ENCODE data around the gene PAXX.

PAXX gene, protein sequence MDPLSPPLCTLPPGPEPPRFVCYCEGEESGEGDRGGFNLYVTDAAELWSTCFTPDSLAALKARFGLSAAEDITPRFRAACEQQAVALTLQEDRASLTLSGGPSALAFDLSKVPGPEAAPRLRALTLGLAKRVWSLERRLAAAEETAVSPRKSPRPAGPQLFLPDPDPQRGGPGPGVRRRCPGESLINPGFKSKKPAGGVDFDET

GRCh38 chr9:136991993-136992818, at the start of gene PAXX:
Gene PAXX, plus strand, starts transcription at chr9:136992422. Its CDS starts 22 bp downstream, at chr9:136992444.
- peak; percentile 88 for DNase-seq (ENCODE audit: low read depth)
- peak within 1 kb of the TSS; percentile 69 for H3K4me3 ChIP-seq (replicated peaks; ENCODE audit: low read depth, low read length)
- no peak for TF ChIP-seq CTCF (IDR thresholded peaks at IDR 0.05; ENCODE audit: low read length, missing control alignments)

DNA sequence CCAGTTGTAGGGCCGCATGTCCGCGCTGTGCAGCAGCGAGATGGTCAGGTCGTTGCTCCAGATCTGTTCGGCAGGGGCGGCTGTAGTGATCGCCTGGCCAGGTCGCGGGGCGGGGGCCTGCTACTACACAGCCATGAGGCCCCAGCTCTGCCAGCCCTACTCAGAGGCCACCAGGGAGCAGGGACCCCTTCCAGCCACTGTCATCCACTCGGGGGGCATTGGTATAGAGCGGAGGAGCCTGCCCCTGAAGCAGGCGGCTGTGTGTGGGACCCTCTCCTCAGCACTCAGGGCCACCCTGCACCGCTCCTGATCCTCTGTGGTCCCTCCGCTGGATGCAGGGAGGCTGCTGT, 49.4 kb upstream of the PAXX start:
- TF ChIP-seq CTCF (IDR thresholded peaks at IDR 0.05; ENCODE audit: low read length, missing control alignments) = no peak
- H3K4me3 ChIP-seq (replicated peaks; ENCODE audit: low read depth, low read length) = peak overlapping the region; percentile 75
- DNase-seq (ENCODE audit: low read depth) = no peak

GRCh38 chr9:136943291-136944211, 48.7 kb upstream of the PAXX start:
- H3K4me3 ChIP-seq (replicated peaks; ENCODE audit: low read depth, low read length) = peak overlapping the region; percentile 75
- peak; percentile 22 for DNase-seq (ENCODE audit: low read depth)
- no peak for TF ChIP-seq CTCF (IDR thresholded peaks at IDR 0.05; ENCODE audit: low read length, missing control alignments)

DNA sequence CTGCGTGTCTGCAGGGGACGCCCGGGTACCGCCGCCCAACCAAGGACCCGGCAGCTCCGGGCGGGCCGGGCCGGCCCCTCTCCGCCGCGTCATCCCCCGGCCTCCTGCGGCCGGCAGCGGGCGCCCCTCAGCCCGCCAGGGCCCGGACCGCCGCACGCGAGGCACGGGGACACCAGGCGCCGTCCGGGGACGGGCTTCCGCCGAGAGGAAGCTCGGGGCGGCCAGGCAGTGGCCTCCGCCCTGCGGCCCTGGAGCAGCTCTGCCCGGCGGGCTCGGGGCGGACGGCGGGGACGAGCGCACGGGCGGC, 48.1 kb upstream of the PAXX start:
- DNase-seq (ENCODE audit: low read depth) = peak; percentile 60
- no peak for TF ChIP-seq CTCF (IDR thresholded peaks at IDR 0.05; ENCODE audit: low read length, missing control alignments)
- peak overlapping the region; percentile 75 for H3K4me3 ChIP-seq (replicated peaks; ENCODE audit: low read depth, low read length)

DNA sequence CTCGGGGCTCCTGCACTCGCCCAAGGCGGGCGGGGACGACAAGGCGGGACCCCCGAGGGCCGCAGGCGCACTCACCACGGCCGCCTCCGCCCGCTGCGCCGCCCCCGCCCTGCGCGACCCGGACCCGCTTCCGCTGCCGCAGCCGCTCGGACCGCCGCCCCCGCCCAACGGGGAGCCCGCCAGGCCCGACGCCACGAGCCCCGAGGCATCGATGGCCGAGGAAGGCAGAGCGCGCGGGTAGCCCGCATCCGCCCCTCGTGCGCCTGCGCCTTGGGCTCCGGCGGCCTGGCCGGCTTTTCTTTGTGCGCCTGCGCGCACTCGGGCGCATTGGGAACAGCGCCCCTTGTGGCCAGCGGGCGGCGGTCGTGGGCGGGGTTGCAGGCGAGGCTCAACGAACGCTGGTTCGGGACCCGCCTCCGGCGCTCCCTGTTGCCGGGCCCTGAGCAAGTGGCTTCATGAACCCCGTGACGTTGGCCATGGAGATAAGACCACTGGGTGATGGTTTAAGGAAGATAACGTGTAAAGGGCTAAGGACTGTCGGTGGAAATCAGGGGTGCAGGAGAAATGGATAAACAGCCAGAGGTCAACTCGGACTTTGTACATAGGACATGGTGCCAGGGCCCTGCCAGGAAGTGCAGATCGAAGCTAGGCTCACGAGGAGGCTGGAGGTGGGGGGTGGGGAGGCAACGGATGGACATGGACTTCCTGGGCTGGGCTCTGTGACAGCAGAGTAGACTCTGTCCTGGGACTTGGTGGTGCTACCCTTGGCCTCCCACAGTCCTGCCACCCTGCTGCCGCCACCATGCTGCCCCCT, 47.5 kb upstream of the PAXX start, which contains the start of the genes C8G and FBXW5:
Gene C8G, plus strand, starts transcription at position 725 of the 814 bp plus-strand sequence. Its CDS starts 78 bp downstream, at position 803.
Gene FBXW5, minus strand, starts transcription at position 220 of the 814 bp plus-strand sequence. CDS start 655 bp downstream, outside the sequence.
- TF ChIP-seq CTCF (IDR thresholded peaks at IDR 0.05; ENCODE audit: low read length, missing control alignments) = peak; percentile 56
- peak within 1 kb of the TSS; percentile 75 for H3K4me3 ChIP-seq (replicated peaks; ENCODE audit: low read depth, low read length)
- DNase-seq (ENCODE audit: low read depth) = peak; percentile 93
